Measurements from ENCODE around the gene GRAMD4.
"Not testable (repeated sequence)": the region's sequence is repeated elsewhere in the genome, so short reads cannot be mapped to it uniquely, and the experiment has no call there.

Gene GRAMD4

GRCh38 chr22:46619240-46619829 lies 851 bp upstream of the GRAMD4 start:
- DNase-seq (ENCODE audit: low read depth in 2 of 2), result no peak

- DNase-seq (ENCODE audit: low read depth in 2 of 2), result no peak
Observed at GRCh38 chr22:46620588-46621242, 529 bp downstream of the GRAMD4 start.

DNA sequence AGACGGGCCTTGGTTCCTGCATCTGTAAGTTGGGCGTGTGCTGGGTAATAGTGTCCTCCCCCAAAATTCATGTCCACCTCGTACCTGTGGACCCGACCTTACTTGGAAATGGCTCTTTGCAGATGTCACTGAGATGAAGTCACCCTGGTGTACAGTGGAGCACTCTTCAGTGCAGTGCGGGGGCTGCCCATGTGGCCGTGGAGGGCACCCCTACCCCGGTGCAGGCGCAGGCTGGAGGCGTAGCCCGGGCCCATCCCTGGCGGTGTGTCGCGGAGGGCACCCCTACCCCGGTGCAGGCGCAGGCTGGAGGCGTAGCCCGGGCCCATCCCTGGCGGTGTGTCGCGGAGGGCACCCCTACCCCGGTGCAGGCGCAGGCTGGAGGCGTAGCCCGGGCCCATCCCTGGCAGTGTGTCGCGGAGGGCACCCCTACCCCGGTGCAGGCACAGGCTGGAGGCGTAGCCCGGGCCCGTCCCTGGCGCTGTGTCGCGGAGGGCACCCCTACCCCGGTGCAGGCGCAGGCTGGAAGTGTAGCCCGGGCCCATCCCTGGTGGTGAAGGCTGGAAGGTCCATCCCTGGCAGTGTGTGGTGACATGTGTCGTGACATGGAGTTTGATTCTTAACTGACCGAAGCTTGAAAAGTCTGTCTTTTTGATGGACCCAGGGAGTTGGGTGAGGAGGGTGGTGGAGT lies 1.2 kb downstream of the GRAMD4 start:
- not testable (repeated sequence) for DNase-seq (ENCODE audit: low read depth in 2 of 2)

DNA sequence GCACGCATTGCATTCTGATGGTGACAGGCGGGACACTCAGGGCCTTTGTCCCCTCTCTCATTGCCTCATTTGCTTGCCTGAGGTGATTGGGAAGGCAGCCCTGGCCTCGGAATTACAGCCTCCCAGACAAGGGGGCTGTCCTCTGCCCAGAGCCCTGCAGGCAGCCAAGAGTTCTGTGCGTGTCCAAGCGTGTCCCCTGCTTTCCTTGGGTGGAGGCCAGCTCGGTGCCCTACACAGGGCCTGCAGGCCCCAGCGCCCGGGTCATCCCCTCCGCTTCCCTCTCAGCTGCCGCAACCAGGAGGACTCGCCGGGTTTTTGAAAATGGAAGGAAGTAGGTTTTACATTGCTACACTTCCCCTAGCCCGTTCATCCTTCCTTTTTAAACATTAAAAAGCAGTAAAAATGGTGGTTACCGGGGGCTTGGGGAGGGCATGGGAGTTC lies 1.9 kb downstream of the GRAMD4 start:
- no peak for DNase-seq (ENCODE audit: low read depth in 2 of 2)

GRCh38 chr22:46625113-46625842 lies 5.1 kb downstream of the GRAMD4 start:
- DNase-seq (ENCODE audit: low read depth in 2 of 2), result no peak

GRCh38 chr22:46625843-46626349 lies 5.7 kb downstream of the GRAMD4 start:
- DNase-seq (ENCODE audit: low read depth in 2 of 2), result no peak

DNA sequence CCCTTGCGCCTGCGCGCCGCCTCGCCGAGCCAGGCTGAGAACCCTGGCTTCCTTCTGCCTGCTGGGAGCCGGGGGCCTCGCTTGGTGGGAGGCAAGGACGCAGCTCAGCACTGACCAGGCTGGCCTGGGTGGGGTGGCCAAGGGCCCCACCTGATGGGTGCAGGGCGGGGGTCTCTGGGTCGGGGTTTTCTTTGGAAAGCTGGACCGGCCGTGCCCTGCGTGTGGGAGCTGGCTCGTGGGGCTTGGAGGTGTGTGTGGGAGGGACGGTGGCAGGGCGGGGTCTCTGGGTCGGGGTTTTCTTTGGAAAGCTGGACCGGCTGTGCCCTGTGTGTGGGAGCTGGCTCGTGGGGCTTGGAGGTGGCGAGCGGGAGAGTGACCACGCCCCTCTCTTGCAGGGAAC lies 6.2 kb downstream of the GRAMD4 start:
- no peak for DNase-seq (ENCODE audit: low read depth in 2 of 2)

GRCh38 chr22:46626911-46627805 lies 7.0 kb downstream of the GRAMD4 start:
- no peak for DNase-seq (ENCODE audit: low read depth in 2 of 2)

GRCh38 chr22:46627806-46628482 lies 7.8 kb downstream of the GRAMD4 start:
- no peak for DNase-seq (ENCODE audit: low read depth in 2 of 2)

GRCh38 chr22:46628756-46629155 lies 8.6 kb downstream of the GRAMD4 start:
- DNase-seq (ENCODE audit: low read depth in 2 of 2), result no peak

DNA sequence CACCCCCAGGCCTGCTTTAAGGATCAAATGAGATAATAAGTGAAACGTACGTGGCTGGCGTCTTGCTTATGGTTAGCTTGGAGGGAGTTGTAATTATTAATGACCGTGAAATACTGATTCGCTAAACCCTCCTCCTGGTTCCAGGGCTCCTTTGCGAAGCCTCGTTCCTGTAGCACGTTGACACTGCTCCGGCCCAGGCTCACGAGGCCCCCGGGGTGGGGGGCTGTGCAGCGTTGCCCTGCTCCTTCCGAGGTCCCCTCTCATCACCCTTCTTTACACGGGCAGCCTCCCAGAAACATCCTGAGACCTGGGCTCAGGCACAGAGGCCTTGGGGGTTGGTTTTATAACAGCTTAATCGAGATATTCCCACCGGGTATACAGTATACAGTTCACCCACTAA lies 9.1 kb downstream of the GRAMD4 start:
- no peak for DNase-seq (ENCODE audit: low read depth in 2 of 2)

GRCh38 chr22:46631113-46631512 lies 10.9 kb downstream of the GRAMD4 start:
- no peak for DNase-seq (ENCODE audit: low read depth in 2 of 2)

DNA sequence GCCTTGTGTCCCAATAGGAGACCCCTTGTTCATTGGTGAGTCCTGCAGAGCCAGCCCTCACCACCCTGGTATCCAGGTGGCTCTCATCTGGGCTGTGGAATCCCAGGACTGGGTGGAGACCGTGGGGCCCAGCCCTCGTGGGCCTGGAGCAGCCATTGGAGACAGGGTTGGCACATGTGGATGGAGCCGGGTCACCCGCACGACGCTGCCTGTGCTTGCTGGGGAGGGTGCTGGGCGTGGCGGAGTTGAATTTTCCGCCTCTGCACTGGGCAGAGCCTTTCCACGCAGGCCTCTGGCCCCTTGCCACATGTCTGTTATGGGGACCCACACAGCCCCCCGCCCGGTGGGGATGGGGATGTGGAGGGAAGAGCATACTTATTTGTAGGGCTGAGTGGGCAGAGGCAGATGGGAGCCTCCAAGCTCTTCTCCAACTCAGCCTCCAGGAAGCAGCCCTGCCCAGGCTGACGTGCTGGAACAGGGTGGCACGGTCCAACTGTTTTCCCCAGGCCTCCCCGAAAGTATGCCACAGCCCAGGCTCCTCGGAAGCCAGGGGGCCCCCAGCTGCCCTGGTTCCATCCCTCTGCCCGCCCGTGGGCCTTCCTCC lies 12.6 kb downstream of the GRAMD4 start:
- no peak for DNase-seq (ENCODE audit: low read depth in 2 of 2)

DNA sequence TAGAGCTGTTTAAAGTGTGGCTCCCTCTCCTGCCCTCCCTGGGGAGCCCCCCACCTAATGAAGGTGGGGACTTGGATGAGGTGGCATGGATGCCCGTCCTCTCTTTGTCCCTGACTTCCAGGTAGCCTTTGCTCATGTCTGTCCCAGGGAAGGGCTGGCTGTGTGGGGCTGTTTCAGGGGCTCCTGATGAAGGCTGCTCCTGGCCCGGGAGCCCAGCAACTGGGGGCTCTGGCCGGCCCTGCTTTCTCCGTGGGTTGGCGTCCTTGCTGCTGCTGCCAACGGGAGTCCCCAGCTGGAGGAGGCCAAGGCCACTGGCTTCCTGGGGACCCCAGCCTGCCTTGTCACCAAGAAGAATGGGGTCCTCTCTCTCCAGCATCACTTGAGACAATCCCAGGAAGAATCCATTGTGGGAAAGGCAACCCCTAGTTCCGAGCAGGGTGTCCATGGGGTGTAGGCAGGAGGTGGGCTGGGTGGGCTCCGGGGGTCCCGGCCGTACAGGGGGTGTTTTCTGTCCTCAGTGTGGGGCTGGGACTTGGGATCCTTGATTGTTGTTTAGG lies 13.2 kb downstream of the GRAMD4 start:
- DNase-seq (ENCODE audit: low read depth in 2 of 2), result no peak

GRCh38 chr22:46634011-46634699 lies 14.0 kb downstream of the GRAMD4 start:
- no peak for DNase-seq (ENCODE audit: low read depth in 2 of 2)

DNA sequence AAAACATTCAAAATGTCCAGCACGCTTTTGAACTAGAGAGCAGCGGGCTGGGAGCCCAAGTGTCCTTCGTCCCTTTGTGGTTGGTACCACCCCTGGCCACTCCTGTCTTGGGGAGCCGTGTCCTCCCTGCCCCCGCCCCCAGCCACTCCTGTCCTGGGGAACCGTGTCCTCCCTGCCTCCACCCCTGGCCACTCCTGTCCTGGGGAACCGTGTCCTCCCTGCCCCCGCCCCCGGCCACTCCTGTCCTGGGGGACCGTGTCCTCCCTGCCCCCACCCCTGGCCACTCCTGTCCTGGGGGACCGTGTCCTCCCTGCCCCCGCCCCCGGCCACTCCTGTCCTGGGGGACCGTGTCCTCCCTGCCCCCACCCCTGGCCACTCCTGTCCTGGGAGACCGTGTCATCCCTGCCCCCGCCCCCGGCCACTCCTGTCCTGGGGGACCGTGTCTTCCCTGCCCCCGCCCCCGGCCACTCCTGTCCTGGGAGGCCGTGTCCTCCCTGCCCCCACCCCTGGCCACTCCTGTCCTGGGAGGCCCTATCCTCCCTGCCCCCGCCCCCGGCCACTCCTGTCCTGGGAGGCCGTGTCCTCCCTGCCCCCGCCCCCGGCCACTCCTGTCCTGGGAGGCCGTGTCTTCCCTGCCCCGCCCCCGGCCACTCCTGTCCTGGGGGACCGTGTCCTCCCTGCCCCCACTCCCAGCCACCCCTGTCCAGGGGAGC lies 14.9 kb downstream of the GRAMD4 start:
- DNase-seq (ENCODE audit: low read depth in 2 of 2), result not testable (repeated sequence)

GRCh38 chr22:46635756-46636155 lies 15.6 kb downstream of the GRAMD4 start:
- DNase-seq (ENCODE audit: low read depth in 2 of 2), result no peak

DNA sequence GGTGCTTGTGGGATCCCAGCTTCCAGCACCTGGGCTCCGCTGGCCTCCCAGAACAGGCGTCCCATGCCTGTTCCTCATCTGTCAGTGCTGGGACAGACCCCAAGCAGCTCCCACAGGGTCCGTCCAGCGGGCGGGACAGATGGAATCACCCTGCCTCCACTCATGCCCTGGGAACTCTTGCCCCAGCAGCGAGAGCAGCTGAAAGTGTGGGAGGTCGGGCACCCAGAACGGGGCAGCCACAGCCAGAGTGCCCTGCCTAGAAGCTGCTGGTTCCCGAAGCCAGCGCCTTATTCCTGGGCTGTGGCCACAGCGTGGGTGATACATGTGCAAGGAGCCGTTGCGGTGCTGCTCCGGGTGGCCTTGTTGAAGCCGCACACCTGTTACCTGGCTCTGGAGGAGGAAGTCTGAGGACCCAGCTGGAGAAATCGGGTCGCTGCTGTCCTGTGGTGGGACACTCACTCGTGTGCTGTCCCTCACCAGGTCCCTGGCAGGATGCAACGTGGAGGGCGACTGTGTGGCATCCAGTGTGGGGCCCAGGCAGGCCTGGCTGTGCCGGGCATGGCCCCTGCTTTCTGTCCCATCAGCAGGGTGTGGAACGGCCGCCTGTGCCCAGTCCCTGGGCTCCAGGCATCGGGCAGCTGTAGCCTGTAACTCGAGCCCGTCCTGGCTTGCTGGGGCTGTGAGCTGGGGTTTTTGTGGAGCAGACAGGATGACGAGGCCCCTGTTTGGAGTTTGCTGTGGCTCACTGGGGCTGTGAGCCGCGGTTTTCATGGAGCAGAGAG lies 16.2 kb downstream of the GRAMD4 start:
- DNase-seq (ENCODE audit: low read depth in 2 of 2), result no peak

Data from activated CD8-positive, alpha-beta memory T cell treated with anti-CD3 and anti-CD28 coated beads for 4 hours (primary cell).